SK-N-SH treated with all-trans-retinoic acid at 6 μM for 48 hours (cell line): ENCODE results near the gene CCDC106.

Source experiments
- ATAC-seq: fragments of 200-7000 bp; cut with Tn5 transposase; 3 replicates; pipeline ENCODE4 v1.9.1; 2020; ENCODE audit warnings: mild to moderate bottlenecking, moderate library complexity
- ARNTL ChIP-seq: fragments of 450-650 bp; formaldehyde crosslinking; IDR thresholded peaks from 2 replicates; pipeline ENCODE4 v1.5.0; 2020; ENCODE audit warnings: low read depth, mild to moderate bottlenecking, moderate library complexity, borderline replicate concordance
- BACH2 ChIP-seq: fragments of 250-450 bp; sonication (Bioruptor Pico); IDR thresholded peaks from 2 replicates; pipeline ENCODE4 v1.9.0; 2021; ENCODE audit warnings: mild to moderate bottlenecking, borderline replicate concordance
- CREB5 ChIP-seq: fragments of 250-450 bp; sonication (Bioruptor Pico); IDR thresholded peaks from 2 replicates; pipeline ENCODE4 v1.5.1; 2020; ENCODE audit warnings: low read depth, mild to moderate bottlenecking, moderate library complexity
- CSDC2 ChIP-seq: fragments of 250-450 bp; sonication (Bioruptor Pico); IDR thresholded peaks from 2 replicates; pipeline ENCODE4 v1.5.0; 2020; ENCODE audit warnings: mild to moderate bottlenecking, moderate library complexity
- CSRNP3 ChIP-seq: fragments of 250-450 bp; sonication (Bioruptor Pico); IDR thresholded peaks from 2 replicates; pipeline ENCODE4 v1.5.1; 2021; ENCODE audit warnings: mild to moderate bottlenecking, moderate library complexity
- ESRRG ChIP-seq: fragments of 250-450 bp; sonication (Bioruptor Pico); IDR thresholded peaks from 2 replicates; pipeline ENCODE4 v1.6.1; 2021; ENCODE audit warnings: mild to moderate bottlenecking
- ISL1 ChIP-seq: fragments of 250-450 bp; sonication (Bioruptor Pico); IDR thresholded peaks from 2 replicates; pipeline ENCODE4 v2.1.2; 2022; ENCODE audit warnings: mild to moderate bottlenecking, moderate library complexity
- OSR1 ChIP-seq: fragments of 250-450 bp; sonication (Bioruptor Pico); IDR thresholded peaks from 2 replicates; pipeline ENCODE4 v1.8.0; 2022; ENCODE audit warnings: moderate library complexity, mild to moderate bottlenecking, inconsistent platforms
- PATZ1 ChIP-seq: fragments of 250-450 bp; sonication (Bioruptor Pico); IDR thresholded peaks from 2 replicates; pipeline ENCODE4 v1.8.0; 2020; ENCODE audit warnings: mild to moderate bottlenecking, moderate library complexity, borderline replicate concordance
- POU6F1 ChIP-seq: fragments of 250-450 bp; sonication (Bioruptor Pico); IDR thresholded peaks from 2 replicates; pipeline ENCODE4 v1.8.0; 2021; ENCODE audit warnings: low read depth, mild to moderate bottlenecking, moderate library complexity, borderline replicate concordance
- PPARA ChIP-seq: fragments of 250-450 bp; sonication (Bioruptor Pico); IDR thresholded peaks from 2 replicates; pipeline ENCODE4 v1.5.0; 2020; ENCODE audit warnings: mild to moderate bottlenecking, borderline replicate concordance
- RARB ChIP-seq: fragments of 250-450 bp; sonication (Bioruptor Pico); IDR thresholded peaks from 2 replicates; pipeline ENCODE4 v1.8.0; 2021; ENCODE audit warnings: mild to moderate bottlenecking, moderate library complexity
- SNAI2 ChIP-seq: fragments of 250-450 bp; sonication (Bioruptor Pico); IDR thresholded peaks from 2 replicates; pipeline ENCODE4 v1.5.0; 2020; ENCODE audit warnings: mild to moderate bottlenecking, moderate library complexity
- TCF4 ChIP-seq: fragments of 250-450 bp; sonication (Bioruptor Pico); IDR thresholded peaks from 2 replicates; pipeline ENCODE4 v1.8.0; 2021; ENCODE audit warnings: mild to moderate bottlenecking, moderate library complexity, borderline replicate concordance
- TOX ChIP-seq: fragments of 250-450 bp; sonication (Bioruptor Pico); IDR thresholded peaks from 2 replicates; pipeline ENCODE4 v1.8.0; 2021; ENCODE audit warnings: mild to moderate bottlenecking, moderate library complexity, borderline replicate concordance
- TSHZ2 ChIP-seq: fragments of 250-450 bp; sonication (Bioruptor Pico); IDR thresholded peaks from 2 replicates; pipeline ENCODE4 v1.5.0; 2020; ENCODE audit warnings: mild to moderate bottlenecking, moderate library complexity
- ZC3H10 ChIP-seq: fragments of 250-450 bp; sonication (Bioruptor Pico); IDR thresholded peaks from 2 replicates; pipeline ENCODE4 v1.5.1; 2021; ENCODE audit warnings: mild to moderate bottlenecking, moderate library complexity
- ZFP3 ChIP-seq: fragments of 250-450 bp; sonication (Bioruptor Pico); IDR thresholded peaks from 2 replicates; pipeline ENCODE4 v1.5.0; 2020; ENCODE audit warnings: mild to moderate bottlenecking, moderate library complexity
- ZFP30 ChIP-seq: fragments of 450-650 bp; formaldehyde crosslinking; IDR thresholded peaks from 2 replicates; pipeline ENCODE4 v1.5.0; 2022; ENCODE audit warnings: mild to moderate bottlenecking, moderate library complexity
- ZNF565 ChIP-seq: fragments of 450-650 bp; formaldehyde crosslinking; conservative IDR thresholded peaks from 2 replicates; pipeline ENCODE4 v1.5.0; 2020; ENCODE audit warnings: low read depth, mild to moderate bottlenecking, moderate library complexity

The CCDC106 gene

GRCh38 chr19:55658846-55659459 is 10.9 kb downstream of the CCDC106 start (continued):
- TF ChIP-seq CSDC2 (CRISPR knock-in tag) (no peak), ISL1 (CRISPR knock-in tag) (no peak), TSHZ2 (no peak)

- TF ChIP-seq OSR1 (CRISPR knock-in tag) (no peak), POU6F1 (CRISPR knock-in tag) (no peak), ZC3H10 (no peak), TSHZ2 (no peak), ESRRG (CRISPR knock-in tag) (no peak), CREB5 (CRISPR knock-in tag) (no peak), PATZ1 (CRISPR knock-in tag) (no peak), ZNF565 (CRISPR knock-in tag) (no peak), CSRNP3 (CRISPR knock-in tag) (no peak), RARB (CRISPR knock-in tag) (no peak), BACH2 (CRISPR knock-in tag) (no peak), TOX (CRISPR knock-in tag) (no peak), PPARA (CRISPR knock-in tag) (no peak), ZFP3 (CRISPR knock-in tag) (no peak)
- TF ChIP-seq, all 23 proteins: peak for 0
- no peak for ATAC-seq
Measured at GRCh38 chr19:55659822-55660221, 11.8 kb downstream of the CCDC106 start.

GRCh38 chr19:55660404-55660803 is 12.4 kb downstream of the CCDC106 start:
- ATAC-seq: no peak
- no peak for TF ChIP-seq ESRRG (CRISPR knock-in tag)
- no peak for TF ChIP-seq TOX (CRISPR knock-in tag)
- TF ChIP-seq SNAI2 (CRISPR knock-in tag): no peak
- no peak for TF ChIP-seq TCF4
- no peak for TF ChIP-seq RARB (CRISPR knock-in tag)
- no peak for TF ChIP-seq ISL1 (CRISPR knock-in tag)
- TF ChIP-seq CSDC2 (CRISPR knock-in tag): no peak
- no peak for TF ChIP-seq POU6F1 (CRISPR knock-in tag)
- TF ChIP-seq ZFP30 (CRISPR knock-in tag): no peak
- no peak for TF ChIP-seq TSHZ2
- TF ChIP-seq ZFP3 (CRISPR knock-in tag): no peak
- TF ChIP-seq ARNTL (CRISPR knock-in tag): no peak
- no peak for TF ChIP-seq PPARA (CRISPR knock-in tag)
